ENCODE results near the gene REEP1. TPM values are rescaled to one million over a fixed set of nuclear protein-coding genes. Genes with fewer than 3 reads are reported as not detected.

The REEP1 gene
- total RNA-seq, 3 donors from 2014 or later = 3.8 to 50.3 (median 6.1) TPM

- Histone ChIP-seq H3K9me3 (no peaks in the 10 kb centered on the region), H3K4me1 (ENCODE audit: low read depth) (peaks cover 10% of the 10 kb centered on the region), H3K36me3 (ENCODE audit: low read depth) (no peaks in the 10 kb centered on the region), H3K4me3 (no peak overlapping the region)
- DNase-seq = no peak
- intact Hi-C loops (cut with DNase I, micrococcal nuclease) = no loop called here
- TF ChIP-seq CTCF (IDR thresholded peaks at IDR 0.05) = no peak
- ATAC-seq = no peak
Measured at GRCh38 chr2:86307431-86307830, 30.0 kb downstream of the REEP1 start.

- no peaks in the 10 kb centered on the region for H3K9me3 ChIP-seq
- H3K4me3 ChIP-seq = no peak overlapping the region
- H3K36me3 ChIP-seq (ENCODE audit: low read depth) = no peaks in the 10 kb centered on the region
- intact Hi-C loops (cut with DNase I, micrococcal nuclease) = no loop called here
- DNase-seq (no peak), ATAC-seq (no peak)
- H3K4me1 ChIP-seq (ENCODE audit: low read depth) = peaks cover 18% of the 10 kb centered on the region
- TF ChIP-seq CTCF (IDR thresholded peaks at IDR 0.05) = no peak
Measured at GRCh38 chr2:86305915-86306254, 31.5 kb downstream of the REEP1 start.

GRCh38 chr2:86305195-86305914 is 32.1 kb downstream of the REEP1 start:
- H3K4me3 ChIP-seq = no peak overlapping the region
- peaks cover 18% of the 10 kb centered on the region for H3K4me1 ChIP-seq (ENCODE audit: low read depth)
- intact Hi-C loops (cut with DNase I, micrococcal nuclease) = no loop called here
- H3K9me3 ChIP-seq = no peaks in the 10 kb centered on the region
- TF ChIP-seq CTCF (IDR thresholded peaks at IDR 0.05) = no peak
- no peaks in the 10 kb centered on the region for H3K36me3 ChIP-seq (ENCODE audit: low read depth)
- DNase-seq = no peak
- peak; percentile 73 for ATAC-seq

GRCh38 chr2:86304416-86304815 is 33.0 kb downstream of the REEP1 start:
- Histone ChIP-seq H3K36me3 (ENCODE audit: low read depth) (no peaks in the 10 kb centered on the region), H3K4me1 (ENCODE audit: low read depth) (peaks cover 18% of the 10 kb centered on the region), H3K4me3 (no peak overlapping the region), H3K9me3 (no peaks in the 10 kb centered on the region)
- intact Hi-C loops (cut with DNase I, micrococcal nuclease) = no loop called here
- TF ChIP-seq CTCF (IDR thresholded peaks at IDR 0.05) = no peak
- DNase-seq = no peak
- ATAC-seq = no peak

DNA sequence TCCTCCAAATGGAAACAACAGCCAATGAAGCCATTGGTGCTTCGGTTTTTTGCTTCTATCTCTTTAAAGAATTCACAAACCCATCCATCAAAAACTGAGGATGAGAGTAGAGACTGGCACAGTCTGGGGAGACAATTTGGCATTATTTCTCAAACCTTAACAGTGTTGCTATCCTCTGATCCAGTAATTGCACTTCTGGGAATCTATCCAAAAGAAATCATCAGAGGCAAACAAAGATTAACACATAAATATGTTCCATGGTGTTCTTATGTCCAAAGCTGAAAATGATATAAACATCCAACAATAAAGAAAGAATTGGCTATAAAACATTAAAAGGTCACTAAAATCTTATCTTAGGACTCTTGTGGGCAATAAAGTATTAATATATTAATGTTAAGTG is 35.1 kb downstream of the REEP1 start:
- DNase-seq (no peak), ATAC-seq (no peak)
- intact Hi-C loops (cut with DNase I, micrococcal nuclease) = no loop called here
- TF ChIP-seq CTCF (IDR thresholded peaks at IDR 0.05) = no peak
- no peaks in the 10 kb centered on the region for H3K9me3 ChIP-seq
- peaks cover 18% of the 10 kb centered on the region for H3K4me1 ChIP-seq (ENCODE audit: low read depth)
- no peaks in the 10 kb centered on the region for H3K36me3 ChIP-seq (ENCODE audit: low read depth)
- no peak overlapping the region for H3K4me3 ChIP-seq
